Gastroesophageal sphincter (tissue), 4 donors: ENCODE results near the gene CHIT1. TPM values are rescaled to one million over a fixed set of nuclear protein-coding genes. Genes with fewer than 3 reads are reported as not detected.

Source experiments
- ATAC-seq: fragments of 150-250 bp; one replicate; pipeline ENCODE4 v1.9.1; 2016; ENCODE audit warnings: mild to moderate bottlenecking, moderate library complexity
- H3K27ac ChIP-seq, 4 donors: fragments of 200-600 bp; sonication (generic) in 3 of 4; 1 replicate in 3 of 4; 2 replicates in 1 of 4; pipeline ENCODE4 v1.5.1; 2016 to 2019
- H3K27me3 ChIP-seq: fragments of 200-600 bp; sonication (generic); one replicate; pipeline ENCODE4 v1.5.1; 2019
- H3K36me3 ChIP-seq, 2 donors: fragments of 200-600 bp; sonication (generic); one replicate each; pipeline ENCODE4 v1.5.1; 2019; ENCODE audit warnings: control low read depth in 1 of 2
- H3K4me1 ChIP-seq, 3 donors: fragments of 200-600 bp; sonication (generic); 1 replicate in 2 of 3; 2 replicates in 1 of 3; pipeline ENCODE4 v1.5.1; 2016 to 2019; ENCODE audit warnings: control low read depth in 2 of 3
- H3K4me3 ChIP-seq, 2 donors: fragments of 200-600 bp; sonication (generic); one replicate each; pipeline ENCODE4 v1.5.1; 2019; ENCODE audit warnings: mild to moderate bottlenecking in 1 of 2, moderate library complexity in 1 of 2
- H3K9me3 ChIP-seq, 3 donors: fragments of 200-600 bp; sonication (generic); one replicate each; pipeline ENCODE4 v1.5.1; 2017 to 2019; ENCODE audit warnings: control low read depth in 2 of 3
- CTCF ChIP-seq, 4 experiments: fragments of 200-600 bp in 2 of 4; fragments of 450-650 bp in 2 of 4; sonication (generic) in 1 of 4; IDR thresholded peaks; one replicate each; pipeline ENCODE4 v1.5.1; 2017 to 2019; ENCODE audit warnings: antibody characterized with exemption in 4 of 4, mild to moderate bottlenecking in 2 of 4, moderate library complexity in 2 of 4
- EP300 ChIP-seq: sonication (generic); formaldehyde crosslinking; IDR thresholded peaks from one replicate; pipeline ENCODE4 v1.6.1; 2017; ENCODE audit warnings: antibody characterized with exemption, mild to moderate bottlenecking
- POLR2A ChIP-seq, 2 donors: fragments of 450-650 bp; IDR thresholded peaks; one replicate each; pipeline ENCODE4 v1.6.1; 2017; ENCODE audit warnings: antibody characterized with exemption in 2 of 2, mild to moderate bottlenecking in 2 of 2, moderate library complexity in 1 of 2
- POLR2AphosphoS5 ChIP-seq: sonication (generic); formaldehyde crosslinking; IDR thresholded peaks from one replicate; pipeline ENCODE4 v1.6.1; 2017; ENCODE audit warnings: antibody characterized with exemption
- WGBS, 2 donors: methylation state at CpG; one replicate each; pipeline ENCODE4 v1.1.5; 2018; ENCODE audit warnings: low coverage in 1 of 2; 5-methylcytosine and 5-hydroxymethylcytosine counted together
- total RNA-seq, 4 donors: library from RNA; depleted of rRNA; stranded (reverse); fragments of >200 nt; gene quantifications; one replicate each; pipeline ENCODE4 v1.1.0, GENCODE V29; 2016

Gene CHIT1
- total RNA-seq, 4 donors from 2014 or later: 0.13 to 0.16 TPM; not detected in 2

GRCh38 chr1:203172184-203173010, 57.1 kb downstream of the CHIT1 start:
- 68 to 85% methylated on average over 2 to 4 of the region's 8 CpGs for WGBS, 2 donors
- ATAC-seq: peak; percentile 42
- no peak for TF ChIP-seq EP300
- TF ChIP-seq CTCF (IDR thresholded peaks at IDR 0.05): peak in 3 of 4 experiments; percentile 75 to 88 (median 81)
- TF ChIP-seq POLR2AphosphoS5: no peak
- TF ChIP-seq POLR2A (IDR thresholded peaks at IDR 0.05): no peak
- Histone ChIP-seq H3K4me3 (no peak overlapping the region), H3K27ac (no peak overlapping the region), H3K27me3 (no peaks in the 10 kb centered on the region), H3K4me1 (no peaks in the 10 kb centered on the region), H3K36me3 (no peaks in the 10 kb centered on the region), H3K9me3 (no peaks in the 10 kb centered on the region)

GRCh38 chr1:203171341-203172183, 57.9 kb downstream of the CHIT1 start:
- H3K36me3 ChIP-seq: no peaks in the 10 kb centered on the region
- no peaks in the 10 kb centered on the region for H3K4me1 ChIP-seq
- H3K9me3 ChIP-seq: no peaks in the 10 kb centered on the region
- no peak for TF ChIP-seq CTCF (IDR thresholded peaks at IDR 0.05)
- TF ChIP-seq POLR2AphosphoS5: no peak
- TF ChIP-seq EP300: no peak
- no peak for TF ChIP-seq POLR2A (IDR thresholded peaks at IDR 0.05)
- H3K4me3 ChIP-seq: no peak overlapping the region
- no peak for ATAC-seq
- no CpG with 5 or more reads among the region's 22 CpGs for WGBS, 2 donors
- H3K27ac ChIP-seq: no peak overlapping the region
- no peaks in the 10 kb centered on the region for H3K27me3 ChIP-seq

GRCh38 chr1:203170625-203171330, 58.7 kb downstream of the CHIT1 start:
- 66 to 67% methylated on average over 1 to 4 of the region's 8 CpGs for WGBS, 2 donors
- no peak for TF ChIP-seq CTCF (IDR thresholded peaks at IDR 0.05)
- Histone ChIP-seq H3K4me1 (no peaks in the 10 kb centered on the region), H3K4me3 (no peak overlapping the region), H3K9me3 (no peaks in the 10 kb centered on the region), H3K36me3 (no peaks in the 10 kb centered on the region), H3K27ac (no peak overlapping the region), H3K27me3 (no peaks in the 10 kb centered on the region)
- no peak for ATAC-seq

- no peak for ATAC-seq
- TF ChIP-seq POLR2AphosphoS5: no peak
- no peak for TF ChIP-seq CTCF (IDR thresholded peaks at IDR 0.05)
- no peak for TF ChIP-seq POLR2A (IDR thresholded peaks at IDR 0.05)
- no peak for TF ChIP-seq EP300
- Histone ChIP-seq H3K36me3 (no peaks in the 10 kb centered on the region), H3K4me3 (no peak overlapping the region), H3K27me3 (no peaks in the 10 kb centered on the region), H3K9me3 (no peaks in the 10 kb centered on the region), H3K27ac (no peak overlapping the region), H3K4me1 (no peaks in the 10 kb centered on the region)
- WGBS, 2 donors: 80 to 92% methylated on average over 7 to 11 of the region's 21 CpGs
Measured at GRCh38 chr1:203169770-203170520, 59.5 kb downstream of the CHIT1 start.
